HAP-1 (cell line): ENCODE results near the gene ADGRE1.

Source experiments
- DNase-seq, 2 experiments: peaks; one replicate each; pipeline ENCODE4 v3.0.0-alpha.2; 2016 to 2020; ENCODE audit warnings: low spot score in 2 of 2
- H3K27me3 ChIP-seq: fragments of 250-450 bp; sonication (Bioruptor Pico); 2 replicates; pipeline ENCODE4 v1.5.1; 2020; ENCODE audit warnings: low read depth, mild to moderate bottlenecking, moderate library complexity
- H3K36me3 ChIP-seq: fragments of 250-450 bp; sonication (Bioruptor Pico); replicated peaks from 2 replicates; pipeline ENCODE4 v1.5.1; 2020; ENCODE audit warnings: mild to moderate bottlenecking
- H3K4me1 ChIP-seq: fragments of 250-450 bp; sonication (Bioruptor Pico); 2 replicates; pipeline ENCODE4 v1.5.1; 2020; ENCODE audit warnings: mild to moderate bottlenecking
- H3K4me3 ChIP-seq: fragments of 250-450 bp; sonication (Bioruptor Pico); 2 replicates; pipeline ENCODE4 v1.5.1; 2020; ENCODE audit warnings: mild to moderate bottlenecking, moderate library complexity
- H3K9me3 ChIP-seq: fragments of 250-450 bp; sonication (Bioruptor Pico); 2 replicates; pipeline ENCODE4 v1.5.1; 2020; ENCODE audit warnings: mild to moderate bottlenecking, moderate library complexity
- in situ Hi-C: fragments of 300-500 bp; cut with MboI; formaldehyde crosslinking; loops from 3 replicates; pipeline ENCODE4 v1.14.3; 2020; ENCODE audit warnings: low sequenced_read_pairs, inconsistent platforms, mixed read lengths

The ADGRE1 gene

GRCh38 chr19:6887316-6887715, at the start of gene ADGRE1:
ADGRE1 (plus strand) TSS chr19:6887579; CDS start chr19:6887609, 30 bp downstream.
- Histone ChIP-seq H3K27me3 (peaks cover 2% of the 10 kb centered on the region; the same call in 1 of the 2 replicates), H3K4me3 (no peak within 1 kb of the TSS), H3K36me3 (no peaks in the 10 kb centered on the region), H3K4me1 (no peaks in the 10 kb centered on the region), H3K9me3 (no peaks in the 10 kb centered on the region)
- in situ Hi-C loops: no loop called here
- DNase-seq: no peak

GRCh38 chr19:6838062-6838655, 49.2 kb upstream of the ADGRE1 start:
- Histone ChIP-seq H3K36me3 (no peaks in the 10 kb centered on the region), H3K4me3 (no peak overlapping the region), H3K4me1 (no peaks in the 10 kb centered on the region), H3K27me3 (0 out of 2 replicates have a peak, but pooled peaks cover 4% of the 10 kb centered on the region), H3K9me3 (no peaks in the 10 kb centered on the region)
- DNase-seq: no peak
- in situ Hi-C loops: no loop called here

- no peaks in the 10 kb centered on the region for H3K4me1 ChIP-seq
- H3K9me3 ChIP-seq: no peaks in the 10 kb centered on the region
- no peaks in the 10 kb centered on the region for H3K36me3 ChIP-seq
- in situ Hi-C loops: no loop called here
- no peak for DNase-seq
- H3K4me3 ChIP-seq: no peak overlapping the region
- no peaks in the 10 kb centered on the region for H3K27me3 ChIP-seq
These were observed 44.3 kb upstream of the ADGRE1 start for GRCh38 chr19:6842871-6843607.

- Histone ChIP-seq H3K36me3 (no peaks in the 10 kb centered on the region), H3K4me3 (no peak overlapping the region), H3K27me3 (no peaks in the 10 kb centered on the region), H3K9me3 (no peaks in the 10 kb centered on the region), H3K4me1 (no peaks in the 10 kb centered on the region)
- in situ Hi-C loops: no loop called here
- DNase-seq: no peak
These were observed 39.6 kb upstream of the ADGRE1 start for GRCh38 chr19:6847828-6848200.

- H3K27me3 ChIP-seq: no peaks in the 10 kb centered on the region
- no peaks in the 10 kb centered on the region for H3K4me1 ChIP-seq
- no peaks in the 10 kb centered on the region for H3K36me3 ChIP-seq
- H3K4me3 ChIP-seq: no peak overlapping the region
- DNase-seq: no peak
- H3K9me3 ChIP-seq: no peaks in the 10 kb centered on the region
- in situ Hi-C loops: no loop called here
These were observed 38.4 kb upstream of the ADGRE1 start for GRCh38 chr19:6848986-6849385.

- Histone ChIP-seq H3K4me3 (no peak overlapping the region), H3K36me3 (no peaks in the 10 kb centered on the region), H3K27me3 (no peaks in the 10 kb centered on the region), H3K4me1 (no peaks in the 10 kb centered on the region), H3K9me3 (no peaks in the 10 kb centered on the region)
- no peak for DNase-seq
- in situ Hi-C loops: loop anchor here (25.0 kb wide), 1 partner anchor 338 kb away; the partner anchor contains the start of gene TUBB4A
These were observed 37.5 kb upstream of the ADGRE1 start for GRCh38 chr19:6849876-6850275.

- no peaks in the 10 kb centered on the region for H3K36me3 ChIP-seq
- no peak overlapping the region for H3K4me3 ChIP-seq
- H3K27me3 ChIP-seq: no peaks in the 10 kb centered on the region
- H3K4me1 ChIP-seq: no peaks in the 10 kb centered on the region
- no peak for DNase-seq
- H3K9me3 ChIP-seq: no peaks in the 10 kb centered on the region
- in situ Hi-C loops: loop anchor here (25.0 kb wide), 1 partner anchor 339 kb away; the partner anchor contains the start of gene TUBB4A
These were observed 36.0 kb upstream of the ADGRE1 start for GRCh38 chr19:6851359-6851758.

GRCh38 chr19:6852001-6852400, 35.4 kb upstream of the ADGRE1 start:
- Histone ChIP-seq H3K9me3 (no peaks in the 10 kb centered on the region), H3K27me3 (no peaks in the 10 kb centered on the region), H3K4me3 (no peak overlapping the region), H3K36me3 (no peaks in the 10 kb centered on the region), H3K4me1 (no peaks in the 10 kb centered on the region)
- in situ Hi-C loops: loop anchor here (25.0 kb wide), 1 partner anchor 340 kb away; the partner anchor contains the start of gene TUBB4A
- no peak for DNase-seq

- Histone ChIP-seq H3K4me3 (no peak overlapping the region), H3K4me1 (no peaks in the 10 kb centered on the region), H3K9me3 (no peaks in the 10 kb centered on the region), H3K36me3 (no peaks in the 10 kb centered on the region), H3K27me3 (no peaks in the 10 kb centered on the region)
- DNase-seq: no peak
- in situ Hi-C loops: loop anchor here (25.0 kb wide), 1 partner anchor 342 kb away; the partner anchor contains the start of gene TUBB4A
These were observed 33.5 kb upstream of the ADGRE1 start for GRCh38 chr19:6853868-6854267.

GRCh38 chr19:6854758-6855157, 32.6 kb upstream of the ADGRE1 start:
- Histone ChIP-seq H3K27me3 (no peaks in the 10 kb centered on the region), H3K4me3 (no peak overlapping the region), H3K36me3 (no peaks in the 10 kb centered on the region), H3K9me3 (no peaks in the 10 kb centered on the region), H3K4me1 (no peaks in the 10 kb centered on the region)
- in situ Hi-C loops: loop anchor here (25.0 kb wide), 1 partner anchor 342 kb away; the partner anchor contains the start of gene TUBB4A
- DNase-seq: no peak

- Histone ChIP-seq H3K9me3 (no peaks in the 10 kb centered on the region), H3K36me3 (no peaks in the 10 kb centered on the region), H3K27me3 (no peaks in the 10 kb centered on the region), H3K4me1 (no peaks in the 10 kb centered on the region), H3K4me3 (no peak overlapping the region)
- DNase-seq: no peak
- in situ Hi-C loops: loop anchor here (25.0 kb wide), 1 partner anchor 345 kb away; the partner anchor contains the start of gene TUBB4A
These were observed 30.5 kb upstream of the ADGRE1 start for GRCh38 chr19:6856749-6857372.

GRCh38 chr19:6861683-6862286, 25.6 kb upstream of the ADGRE1 start:
- no peak for DNase-seq
- Histone ChIP-seq H3K36me3 (no peaks in the 10 kb centered on the region), H3K4me3 (no peak overlapping the region), H3K27me3 (peaks cover 5% of the 10 kb centered on the region), H3K4me1 (no peaks in the 10 kb centered on the region), H3K9me3 (no peaks in the 10 kb centered on the region)
- in situ Hi-C loops: loop anchor here (25.0 kb wide), 1 partner anchor 349 kb away; the partner anchor contains the start of gene TUBB4A

- Histone ChIP-seq H3K4me1 (no peaks in the 10 kb centered on the region), H3K27me3 (peaks cover 5% of the 10 kb centered on the region), H3K36me3 (no peaks in the 10 kb centered on the region), H3K9me3 (no peaks in the 10 kb centered on the region), H3K4me3 (peak overlapping the region; percentile 19)
- in situ Hi-C loops: loop anchor here (25.0 kb wide), 1 partner anchor 350 kb away; the partner anchor contains the start of gene TUBB4A
- peak; percentile 83 to 91 for DNase-seq
These were observed 24.7 kb upstream of the ADGRE1 start for GRCh38 chr19:6862673-6863078.
